GM19395 (cell line): ENCODE data around the gene ALDOA.

Experiments
- ATAC-seq: cut with Tn5 transposase; IDR thresholded peaks from one replicate; pipeline ENCODE4 v1.9.1; 2021; ENCODE audit warnings: mild to moderate bottlenecking, moderate library complexity; ENCODE audit not compliant: unreplicated experiment

Gene ALDOA

DNA sequence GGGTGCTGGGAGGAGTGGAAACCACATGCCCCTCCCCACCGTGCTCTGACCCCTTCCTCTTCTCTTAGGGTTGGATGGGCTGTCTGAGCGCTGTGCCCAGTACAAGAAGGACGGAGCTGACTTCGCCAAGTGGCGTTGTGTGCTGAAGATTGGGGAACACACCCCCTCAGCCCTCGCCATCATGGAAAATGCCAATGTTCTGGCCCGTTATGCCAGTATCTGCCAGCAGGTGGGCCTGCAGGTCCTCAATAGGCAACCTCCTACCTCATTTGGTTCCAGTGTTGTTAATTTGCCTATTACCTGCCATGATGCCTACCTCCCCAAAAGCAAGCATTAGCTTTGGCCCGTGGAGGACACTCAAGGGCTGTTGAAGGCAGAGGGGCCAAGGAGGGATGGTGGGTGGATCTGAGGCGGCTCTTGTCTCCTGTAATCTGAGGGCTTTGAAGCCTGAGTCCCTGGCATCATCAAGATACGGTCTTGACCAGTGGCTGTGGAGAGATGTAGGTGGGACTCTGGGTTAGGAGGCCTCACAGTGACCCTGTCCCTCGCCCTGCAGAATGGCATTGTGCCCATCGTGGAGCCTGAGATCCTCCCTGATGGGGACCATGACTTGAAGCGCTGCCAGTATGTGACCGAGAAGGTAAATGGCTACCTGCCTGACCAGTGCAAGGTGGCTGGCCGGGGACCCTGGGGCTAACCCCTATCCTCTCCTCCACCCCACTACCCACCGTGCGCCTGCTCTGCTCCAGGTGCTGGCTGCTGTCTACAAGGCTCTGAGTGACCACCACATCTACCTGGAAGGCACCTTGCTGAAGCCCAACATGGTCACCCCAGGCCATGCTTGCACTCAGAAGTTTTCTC is 3.4 kb downstream of the ALDOA start:
- no peak for ATAC-seq

DNA sequence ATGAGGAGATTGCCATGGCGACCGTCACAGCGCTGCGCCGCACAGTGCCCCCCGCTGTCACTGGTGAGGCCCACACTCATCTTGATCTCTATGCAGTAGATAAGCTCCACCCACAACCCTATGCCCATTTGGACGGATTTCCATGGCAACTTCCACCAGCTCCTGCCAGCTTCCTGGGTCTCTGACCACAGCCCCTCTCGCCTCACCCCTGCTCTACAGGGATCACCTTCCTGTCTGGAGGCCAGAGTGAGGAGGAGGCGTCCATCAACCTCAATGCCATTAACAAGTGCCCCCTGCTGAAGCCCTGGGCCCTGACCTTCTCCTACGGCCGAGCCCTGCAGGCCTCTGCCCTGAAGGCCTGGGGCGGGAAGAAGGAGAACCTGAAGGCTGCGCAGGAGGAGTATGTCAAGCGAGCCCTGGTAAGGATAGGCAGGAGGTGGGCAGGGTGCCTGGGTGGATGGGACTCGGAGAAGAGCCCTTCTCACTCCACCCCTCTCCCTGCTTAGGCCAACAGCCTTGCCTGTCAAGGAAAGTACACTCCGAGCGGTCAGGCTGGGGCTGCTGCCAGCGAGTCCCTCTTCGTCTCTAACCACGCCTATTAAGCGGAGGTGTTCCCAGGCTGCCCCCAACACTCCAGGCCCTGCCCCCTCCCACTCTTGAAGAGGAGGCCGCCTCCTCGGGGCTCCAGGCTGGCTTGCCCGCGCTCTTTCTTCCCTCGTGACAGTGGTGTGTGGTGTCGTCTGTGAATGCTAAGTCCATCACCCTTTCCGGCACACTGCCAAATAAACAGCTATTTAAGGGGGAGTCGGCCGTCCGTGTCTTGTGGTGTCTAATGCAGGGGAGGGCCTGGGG is 4.3 kb downstream of the ALDOA start:
- no peak for ATAC-seq

DNA sequence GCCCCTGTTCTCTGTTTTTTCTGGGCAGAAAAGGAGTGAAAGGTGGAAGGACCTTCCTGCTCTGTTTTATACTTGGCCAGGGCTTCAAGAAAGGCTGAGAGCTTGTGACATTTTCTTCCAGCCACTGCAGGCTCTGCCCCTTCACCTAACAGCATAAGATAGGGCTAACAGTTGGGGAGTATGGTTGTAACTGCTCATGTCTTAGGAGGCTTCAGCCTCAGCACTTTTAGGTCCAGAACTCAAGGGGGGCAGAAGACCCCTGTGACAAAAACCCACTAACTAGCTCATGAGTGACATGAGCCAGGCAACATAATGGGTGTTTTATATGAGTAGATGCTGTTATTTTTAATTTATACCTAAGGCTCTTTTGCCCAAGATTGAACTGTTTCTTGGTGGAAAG is 4.9 kb downstream of the ALDOA start:
- ATAC-seq: no peak

GRCh38 chr16:30075503-30076275 is 10.1 kb downstream of the ALDOA start, which contains the start of gene PPP4C:
Gene PPP4C (plus strand): TSS chr16:30075994. CDS start chr16:30076378, 384 bp downstream.
- ATAC-seq: peak; percentile 73

DNA sequence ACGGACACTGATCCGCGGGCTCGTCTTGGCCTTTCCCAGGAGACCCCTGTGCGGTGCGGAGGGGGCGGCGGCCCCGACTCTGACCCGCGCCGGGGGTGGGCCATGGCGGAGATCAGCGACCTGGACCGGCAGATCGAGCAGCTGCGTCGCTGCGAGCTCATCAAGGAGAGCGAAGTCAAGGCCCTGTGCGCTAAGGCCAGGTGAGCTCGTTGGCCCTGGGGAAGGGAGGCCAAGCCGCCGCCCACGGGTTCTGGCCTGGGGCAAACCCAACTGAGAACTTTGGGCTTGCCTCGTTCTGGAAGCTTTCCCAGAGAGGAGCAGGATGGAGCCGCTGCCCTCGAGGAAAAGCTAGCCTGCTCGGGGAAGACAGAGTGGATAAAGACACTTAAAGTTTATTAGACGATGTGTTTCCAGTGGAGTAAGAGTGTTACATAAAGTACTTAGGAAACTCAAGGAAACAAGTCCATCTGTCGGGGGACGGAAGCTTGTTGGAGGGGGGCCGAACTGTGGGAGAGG is 10.8 kb downstream of the ALDOA start:
- ATAC-seq: peak; percentile 29

- ATAC-seq: no peak
Measured at GRCh38 chr16:30077656-30078055, 12.1 kb downstream of the ALDOA start.

DNA sequence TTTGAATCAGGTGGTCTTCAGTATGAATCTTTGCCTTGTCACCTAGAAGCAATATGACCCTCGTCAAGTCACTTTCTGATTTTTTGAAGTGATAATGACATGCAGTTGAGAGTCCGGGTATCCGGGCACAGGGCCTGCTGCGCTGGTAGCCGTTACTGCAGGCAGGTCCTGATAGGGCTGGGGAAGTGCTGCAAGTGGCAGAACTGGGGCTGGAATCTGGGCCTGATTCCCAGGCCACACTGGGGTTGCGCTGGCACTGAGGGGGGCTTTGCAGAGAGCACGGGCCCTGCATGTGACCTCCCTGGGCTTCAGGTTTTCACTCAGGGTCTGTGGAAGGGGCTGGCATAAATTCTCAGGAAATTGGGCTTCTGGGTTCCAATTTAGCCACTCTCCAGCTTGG is 13.2 kb downstream of the ALDOA start:
- no peak for ATAC-seq

- no peak for ATAC-seq
Measured at GRCh38 chr16:30079480-30079879, 13.9 kb downstream of the ALDOA start.

DNA sequence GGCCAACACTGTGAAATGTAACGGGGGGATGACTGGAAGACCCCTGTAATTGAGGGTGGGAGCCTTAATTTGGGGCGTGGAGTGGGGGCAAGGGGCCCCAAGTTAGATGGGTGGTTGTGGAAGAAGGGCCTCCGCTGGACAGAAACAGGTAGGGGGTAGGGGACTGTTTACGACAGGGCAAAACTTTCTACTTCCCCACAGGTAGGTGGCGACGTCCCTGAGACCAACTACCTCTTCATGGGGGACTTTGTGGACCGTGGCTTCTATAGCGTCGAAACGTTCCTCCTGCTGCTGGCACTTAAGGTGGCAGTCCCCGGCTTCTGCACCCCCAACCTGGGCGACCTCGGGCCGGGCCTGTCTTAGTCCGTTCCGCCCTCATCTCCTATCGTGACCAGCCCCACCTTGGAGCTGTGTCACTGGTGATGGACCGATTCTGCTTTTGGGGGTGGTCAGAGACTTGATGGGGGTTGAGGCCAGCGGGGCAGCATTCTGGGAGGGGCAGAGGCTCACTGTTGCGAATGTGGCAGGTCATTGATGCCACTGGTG is 17.1 kb downstream of the ALDOA start:
- ATAC-seq: no peak

DNA sequence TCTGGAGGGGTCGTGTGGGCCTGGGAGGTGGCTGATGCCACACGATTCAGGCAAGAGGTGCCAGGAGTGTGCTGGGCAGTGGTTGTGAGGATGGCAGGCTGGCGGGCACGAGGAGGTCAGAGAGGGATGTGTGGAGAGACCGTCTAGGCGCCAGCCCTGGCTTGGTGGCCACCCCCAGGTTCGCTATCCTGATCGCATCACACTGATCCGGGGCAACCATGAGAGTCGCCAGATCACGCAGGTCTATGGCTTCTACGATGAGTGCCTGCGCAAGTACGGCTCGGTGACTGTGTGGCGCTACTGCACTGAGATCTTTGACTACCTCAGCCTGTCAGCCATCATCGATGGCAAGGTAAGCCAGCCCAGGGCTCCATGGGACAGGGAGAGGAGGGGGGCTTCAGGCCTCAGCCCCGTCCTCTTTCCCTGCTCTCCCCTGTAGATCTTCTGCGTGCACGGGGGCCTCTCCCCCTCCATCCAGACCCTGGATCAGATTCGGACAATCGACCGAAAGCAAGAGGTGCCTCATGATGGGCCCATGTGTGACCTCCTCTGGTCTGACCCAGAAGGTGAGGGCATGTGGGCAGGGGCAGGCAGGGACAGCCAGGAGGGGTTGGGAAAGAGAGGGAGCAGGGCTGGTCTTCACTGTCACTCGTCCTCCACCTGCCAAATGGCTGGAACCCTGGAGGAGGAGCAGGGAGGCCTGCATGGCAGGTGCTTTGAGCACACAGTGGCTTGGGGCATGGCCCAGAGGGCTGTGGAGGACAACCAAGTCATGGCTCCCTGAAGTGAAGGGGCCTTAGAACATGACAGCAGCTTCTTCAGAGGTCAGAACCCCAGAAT is 17.9 kb downstream of the ALDOA start:
- no peak for ATAC-seq

DNA sequence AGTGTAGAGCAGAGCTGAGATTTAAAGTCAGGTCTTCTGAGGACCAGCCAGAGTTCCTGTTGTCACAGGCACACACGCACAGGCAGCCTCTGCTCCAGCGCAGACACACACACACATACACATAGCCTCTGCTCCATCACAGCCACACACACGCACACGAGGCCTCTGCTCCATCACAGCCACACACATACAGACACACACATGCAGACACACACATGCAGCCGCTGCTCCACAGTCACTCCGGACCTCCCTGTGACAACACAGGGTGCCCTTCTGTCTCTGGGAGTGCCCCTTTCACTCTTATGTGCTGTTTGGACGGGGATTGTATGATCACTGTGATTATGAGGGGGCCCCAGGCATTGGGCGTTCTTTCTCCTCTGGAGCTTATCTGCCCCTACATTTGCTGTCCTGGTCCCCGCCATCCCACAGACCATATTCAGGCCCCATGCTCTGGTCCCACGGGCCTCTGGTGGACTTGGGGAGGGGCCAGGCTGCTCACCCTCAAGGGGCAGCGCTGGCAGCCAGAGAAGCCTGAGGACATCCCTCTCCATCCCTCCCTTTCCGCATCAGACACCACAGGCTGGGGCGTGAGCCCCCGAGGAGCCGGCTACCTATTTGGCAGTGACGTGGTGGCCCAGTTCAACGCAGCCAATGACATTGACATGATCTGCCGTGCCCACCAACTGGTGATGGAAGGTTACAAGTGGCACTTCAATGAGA is 18.7 kb downstream of the ALDOA start:
- no peak for ATAC-seq

DNA sequence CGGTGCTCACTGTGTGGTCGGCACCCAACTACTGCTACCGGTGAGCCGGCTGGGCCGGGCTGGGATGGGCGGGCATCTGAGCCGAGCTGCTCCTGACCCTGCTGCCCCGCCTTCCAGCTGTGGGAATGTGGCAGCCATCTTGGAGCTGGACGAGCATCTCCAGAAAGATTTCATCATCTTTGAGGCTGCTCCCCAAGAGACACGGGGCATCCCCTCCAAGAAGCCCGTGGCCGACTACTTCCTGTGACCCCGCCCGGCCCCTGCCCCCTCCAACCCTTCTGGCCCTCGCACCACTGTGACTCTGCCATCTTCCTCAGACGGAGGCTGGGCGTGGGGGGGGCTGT is 19.2 kb downstream of the ALDOA start:
- no peak for ATAC-seq

- no peak for ATAC-seq
Measured at GRCh38 chr16:30085247-30085646, 19.7 kb downstream of the ALDOA start.

DNA sequence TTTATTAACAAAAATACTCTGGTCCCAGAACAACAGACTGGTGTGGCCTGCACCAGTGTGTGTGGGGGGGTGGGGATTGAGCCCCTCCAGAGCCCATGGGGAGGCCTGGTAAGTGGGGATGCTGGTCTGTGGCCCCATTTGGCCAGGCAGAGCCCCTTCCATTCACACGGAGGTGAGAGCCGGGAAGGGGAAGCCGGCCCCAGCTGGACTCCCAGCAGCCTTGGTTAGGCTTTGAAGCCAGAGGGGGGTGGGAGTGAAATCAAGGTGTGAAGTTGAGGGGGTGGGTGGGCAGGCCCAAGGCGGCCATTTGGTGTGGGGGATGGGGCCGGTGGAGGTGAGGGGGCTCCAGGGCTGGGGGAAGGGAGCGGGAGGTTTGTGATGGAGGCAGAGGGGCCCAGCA is 20.3 kb downstream of the ALDOA start:
- no peak for ATAC-seq

DNA sequence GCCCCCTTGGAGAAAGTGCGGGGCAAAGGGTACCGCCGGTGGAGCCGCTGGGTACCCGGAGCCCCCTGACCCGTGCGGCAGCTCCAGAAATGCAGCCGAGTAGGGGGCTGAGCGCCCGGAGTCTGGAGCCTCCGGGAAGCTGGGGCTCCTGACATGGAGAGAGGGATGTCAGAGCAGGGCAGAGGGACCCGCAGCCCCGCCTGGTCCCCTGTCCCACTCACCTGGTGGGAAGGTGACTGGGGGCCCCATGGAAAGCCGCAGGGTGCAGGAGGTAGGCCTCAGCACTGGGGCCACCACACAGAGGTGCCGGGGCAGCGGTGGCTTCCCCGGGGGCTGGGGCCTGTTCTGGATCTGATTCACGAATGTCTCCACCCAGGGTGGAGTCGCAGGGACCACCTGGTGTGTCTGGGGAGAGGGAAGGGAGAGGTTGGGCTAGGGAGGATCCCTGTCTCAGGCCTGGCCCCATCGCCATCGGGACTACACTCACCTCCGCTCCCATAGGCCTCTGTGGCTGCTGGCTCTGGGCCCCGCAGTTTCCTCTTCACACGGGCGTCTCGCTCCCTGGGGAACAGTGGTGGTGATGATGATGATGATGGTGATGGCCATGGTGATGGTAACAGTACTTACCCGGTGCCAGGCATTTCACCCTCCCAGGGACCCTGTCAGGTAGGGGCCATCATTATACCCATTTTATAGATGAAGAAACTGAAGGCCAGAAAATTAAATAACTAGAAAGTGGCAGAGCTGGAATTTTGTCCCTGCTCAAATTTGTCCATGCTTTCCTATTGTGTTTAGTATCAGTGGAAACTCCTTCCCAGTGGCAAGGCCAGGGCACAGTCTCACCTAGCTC is 21.0 kb downstream of the ALDOA start:
- ATAC-seq: no peak

DNA sequence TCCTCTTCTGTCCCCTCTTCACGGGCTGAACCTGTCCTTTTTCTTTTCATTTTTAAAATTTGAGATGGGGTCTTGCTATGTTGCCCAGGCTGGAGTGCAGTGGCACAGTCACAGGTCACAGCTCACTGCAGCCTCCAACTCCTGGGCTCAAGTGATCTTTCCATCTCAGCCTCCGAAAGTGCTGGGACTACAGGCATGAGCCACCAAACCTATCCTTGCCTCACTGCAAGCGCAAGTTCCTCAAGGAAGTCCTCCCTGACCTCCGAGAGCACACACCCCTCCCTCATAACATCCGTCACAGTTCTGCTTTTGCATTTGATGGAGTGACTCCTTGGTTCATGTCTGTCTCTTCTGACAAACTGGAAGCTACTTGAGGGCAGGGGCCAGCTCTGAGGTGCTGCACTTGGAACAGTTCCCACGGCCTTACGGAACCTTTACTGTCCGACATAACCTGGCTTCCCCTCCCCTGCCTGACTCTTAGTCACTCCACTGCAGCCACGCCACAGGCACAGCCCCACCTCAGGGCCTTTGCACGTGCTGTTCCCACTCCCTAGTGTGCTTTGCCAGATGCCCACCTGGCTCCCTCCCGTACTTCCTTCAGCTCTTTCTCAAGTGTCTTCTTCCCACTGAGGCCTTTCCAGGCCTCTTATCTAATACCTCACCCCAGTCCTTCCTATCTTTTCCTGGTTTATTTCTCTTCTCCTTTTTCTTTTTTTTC is 21.8 kb downstream of the ALDOA start:
- ATAC-seq: no peak

GRCh38 chr16:30088237-30088831 is 22.8 kb downstream of the ALDOA start:
- ATAC-seq: no peak
